PC-3 (cell line): ENCODE results near the gene PPIL1.

Experiments
- CTCF ChIP-seq: fragments of 300-600 bp; sonication (generic); conservative IDR thresholded peaks from 2 replicates; pipeline ENCODE4 v1.5.1; 2017; ENCODE audit warnings: antibody characterized with exemption, low read depth, mild to moderate bottlenecking, low read length
- EZH2 ChIP-seq: fragments of 300-600 bp; sonication (generic); IDR thresholded peaks from one replicate; pipeline ENCODE4 v1.6.1; 2017; ENCODE audit warnings: antibody characterized with exemption, mild to moderate bottlenecking, low read length; ENCODE audit not compliant: unreplicated experiment

DNA sequence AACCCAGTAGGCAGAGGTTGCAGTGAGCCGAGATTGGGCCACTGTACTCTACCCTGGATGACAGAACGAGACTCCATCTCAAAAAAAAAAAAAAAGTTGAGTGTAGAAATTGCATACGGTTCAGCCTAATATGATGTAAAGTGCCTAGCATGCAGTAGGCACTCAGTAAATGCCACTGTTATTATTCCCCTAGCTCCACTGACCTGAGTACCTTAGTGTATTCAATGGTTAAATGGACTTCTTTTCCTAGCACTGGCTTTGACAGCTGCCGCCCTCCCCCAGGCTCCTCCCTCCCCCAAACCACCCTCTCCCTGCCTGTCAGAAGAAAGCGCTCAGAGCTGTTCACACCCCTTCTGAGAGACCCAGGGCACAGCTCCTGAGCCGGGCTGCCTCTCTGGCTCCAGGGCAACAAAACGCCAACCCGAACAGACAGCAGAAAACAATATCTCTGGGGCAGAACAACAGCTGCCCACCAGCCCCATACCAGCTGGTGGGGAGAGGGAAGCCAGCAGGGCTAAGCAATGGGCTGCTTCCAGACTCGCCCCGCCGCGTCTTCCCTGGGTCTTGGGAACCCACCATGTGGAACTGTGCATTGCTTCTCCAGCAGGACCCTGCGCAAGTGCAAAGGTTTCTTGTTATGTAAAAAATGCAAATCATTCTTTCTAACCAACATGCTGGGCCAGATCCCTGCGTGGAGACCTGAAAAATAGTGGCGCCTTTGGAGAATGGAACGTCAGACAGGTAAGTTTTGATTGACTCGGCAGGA is 39.8 kb downstream of the PPIL1 start:
- TF ChIP-seq CTCF (no peak), EZH2 (no peak)
